HG03064 (cell line): Measurements from ENCODE around the gene IGF2BP2.
"Not testable (repeated sequence)": the region's sequence is repeated elsewhere in the genome, so short reads cannot be mapped to it uniquely, and the experiment has no call there.

Experiments used
- ATAC-seq: cut with Tn5 transposase; IDR thresholded peaks from one replicate; pipeline ENCODE4 v1.9.1; 2021; ENCODE audit warnings: low read depth; ENCODE audit not compliant: unreplicated experiment

IGF2BP2 gene

GRCh38 chr3:185680231-185680630 lies 144.6 kb downstream of the IGF2BP2 start:
- ATAC-seq = no peak

- ATAC-seq = no peak
These were observed 146.8 kb downstream of the IGF2BP2 start for GRCh38 chr3:185678027-185678426.

- ATAC-seq = no peak
These were observed 147.6 kb downstream of the IGF2BP2 start for GRCh38 chr3:185677146-185677829.

- ATAC-seq = no peak
These were observed 157.3 kb downstream of the IGF2BP2 start for GRCh38 chr3:185667574-185667973.

- no peak for ATAC-seq
These were observed 160.9 kb downstream of the IGF2BP2 start for GRCh38 chr3:185663929-185664328.

DNA sequence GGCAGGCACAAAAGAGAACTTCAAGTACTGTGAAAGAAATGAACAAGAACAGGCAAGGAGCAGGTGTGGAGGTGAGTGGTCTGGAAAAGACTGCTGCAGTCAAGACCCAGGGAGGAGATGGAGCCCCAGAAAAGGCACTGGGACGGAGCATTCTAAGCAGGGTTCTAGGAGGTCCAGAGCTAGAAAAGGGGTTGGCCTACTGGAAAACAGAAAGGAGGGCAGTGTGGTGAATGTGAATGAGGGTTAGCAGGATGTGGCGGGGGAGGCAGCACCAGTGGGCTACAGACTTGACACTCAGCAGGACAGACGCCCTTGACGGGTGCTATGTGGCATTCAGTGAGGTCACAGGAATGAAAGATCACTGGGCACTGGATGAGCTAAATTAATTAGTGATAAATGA lies 163.1 kb downstream of the IGF2BP2 start:
- no peak for ATAC-seq

DNA sequence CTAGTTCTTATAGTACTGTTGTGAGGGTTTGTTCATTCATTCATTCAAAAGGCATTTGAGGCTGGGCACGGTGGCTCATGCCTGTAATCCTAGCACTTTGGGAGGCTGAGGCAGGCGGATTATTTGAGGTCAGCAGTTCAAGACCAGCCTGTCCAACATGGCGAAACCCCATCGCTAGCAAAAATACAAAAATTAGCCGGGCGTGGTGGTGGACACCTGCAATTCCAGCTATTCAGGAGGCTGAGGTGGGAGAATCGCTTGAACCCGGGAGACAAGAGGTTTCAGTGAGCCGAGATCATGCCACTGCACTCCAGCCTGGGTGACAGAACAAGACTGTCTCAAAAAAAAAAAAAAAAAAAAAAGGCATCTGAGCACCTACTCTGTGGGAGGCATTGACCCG lies 163.5 kb downstream of the IGF2BP2 start:
- ATAC-seq = not testable (repeated sequence)

GRCh38 chr3:185659942-185660921 lies 164.6 kb downstream of the IGF2BP2 start:
- ATAC-seq = no peak

- no peak for ATAC-seq
These were observed 165.9 kb downstream of the IGF2BP2 start for GRCh38 chr3:185658943-185659342.

GRCh38 chr3:185658504-185658912 lies 166.3 kb downstream of the IGF2BP2 start:
- ATAC-seq = no peak

DNA sequence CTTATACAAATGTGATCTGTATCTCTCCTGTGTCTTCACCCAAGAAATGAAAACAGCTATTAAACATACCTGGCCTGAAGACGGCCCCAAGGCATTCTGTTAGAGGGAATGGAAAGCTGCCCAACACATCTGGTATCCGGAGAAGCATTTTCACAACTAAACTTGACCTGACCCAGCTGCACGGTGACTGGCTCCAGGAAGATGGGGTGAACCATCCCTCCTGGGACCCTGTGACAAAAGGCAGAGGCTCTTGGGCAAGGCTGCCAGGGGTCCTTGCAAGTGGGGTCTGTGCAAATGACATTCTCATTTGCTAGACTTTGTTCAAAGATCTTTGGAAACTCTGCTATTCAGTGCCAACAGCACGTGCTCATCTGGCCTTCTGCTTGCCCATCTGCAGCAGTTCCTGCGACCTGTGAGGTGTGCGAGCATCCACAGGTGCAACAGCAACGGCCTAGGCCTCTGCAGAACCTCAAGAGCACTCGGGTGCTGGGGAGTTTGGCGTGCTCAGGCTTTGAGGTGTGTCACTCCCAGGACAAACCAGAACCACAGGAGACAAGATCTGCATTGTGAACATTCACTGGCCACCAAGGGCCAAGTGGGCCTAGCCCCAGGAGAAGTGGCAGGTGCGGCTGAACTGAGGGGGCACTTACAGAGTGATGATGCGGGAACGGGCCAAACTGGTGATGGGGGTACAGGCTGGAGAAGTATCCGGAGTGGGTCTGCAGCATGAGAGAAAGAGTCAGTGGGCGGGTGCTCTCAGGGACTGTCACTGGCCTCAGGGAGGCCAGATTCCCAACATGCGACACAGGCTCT lies 166.9 kb downstream of the IGF2BP2 start:
- no peak for ATAC-seq

DNA sequence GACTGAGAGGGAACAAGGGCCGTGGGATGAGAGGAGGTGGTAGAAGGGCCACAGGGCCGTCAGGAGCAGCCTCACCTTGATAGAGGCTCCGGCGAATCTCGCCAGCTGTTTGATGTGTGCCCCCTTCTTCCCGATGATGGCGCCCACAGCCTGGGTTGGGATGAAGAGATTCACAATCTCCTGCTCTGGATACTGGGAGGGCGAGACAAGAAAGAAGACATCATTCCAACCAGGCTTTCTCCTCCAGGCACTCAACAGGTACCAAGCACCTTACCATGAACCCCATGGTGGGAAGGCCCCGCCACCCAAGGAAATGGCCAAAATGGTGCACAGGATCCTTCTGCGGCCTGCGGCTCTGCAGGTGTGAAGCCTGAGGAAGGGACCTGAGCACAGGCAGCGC lies 167.6 kb downstream of the IGF2BP2 start:
- ATAC-seq = no peak

- ATAC-seq = no peak
These were observed 168.5 kb downstream of the IGF2BP2 start for GRCh38 chr3:185656321-185656840.

DNA sequence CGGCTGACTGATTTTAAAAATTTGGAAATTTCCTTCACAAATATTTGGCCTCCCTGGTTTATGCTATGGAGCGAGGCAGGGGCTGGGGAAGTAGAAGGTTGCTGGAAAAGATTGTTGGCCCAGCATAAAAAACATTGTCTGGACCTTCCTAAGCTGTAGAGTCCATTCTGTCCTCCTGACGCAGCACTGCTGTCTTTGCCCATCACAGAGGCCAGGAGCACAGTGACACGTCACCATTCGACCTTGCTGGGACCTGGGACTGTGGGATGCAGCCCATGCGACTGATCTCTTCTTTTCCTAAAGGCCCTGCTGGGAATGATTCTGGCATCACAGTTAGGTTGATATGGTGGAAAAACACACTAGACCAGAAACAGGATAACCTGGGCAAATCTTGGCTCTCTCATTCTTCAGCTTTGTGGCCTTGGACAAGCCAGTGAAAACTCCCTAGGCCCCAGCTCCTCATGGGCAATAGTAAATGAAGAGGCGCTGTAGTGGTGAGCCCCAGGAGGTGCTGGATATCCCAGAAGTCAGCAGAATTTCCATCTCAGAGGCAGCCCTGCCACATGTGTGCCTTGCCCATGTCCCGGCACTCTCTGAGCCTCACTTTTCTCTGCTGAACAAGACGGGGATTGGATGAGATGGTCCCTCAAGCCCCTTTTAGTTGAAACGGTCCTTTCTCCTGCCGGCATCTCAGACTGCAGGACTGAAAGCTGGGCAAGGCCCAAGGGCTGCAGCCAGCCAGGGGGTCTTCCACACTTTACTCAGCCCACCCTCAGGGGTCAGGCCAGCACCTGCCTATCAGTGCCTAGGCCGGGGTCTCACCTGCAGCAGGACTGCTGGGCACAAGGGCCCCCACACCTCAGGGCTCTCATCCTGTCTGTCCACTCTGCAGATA lies 169.2 kb downstream of the IGF2BP2 start:
- no peak for ATAC-seq

DNA sequence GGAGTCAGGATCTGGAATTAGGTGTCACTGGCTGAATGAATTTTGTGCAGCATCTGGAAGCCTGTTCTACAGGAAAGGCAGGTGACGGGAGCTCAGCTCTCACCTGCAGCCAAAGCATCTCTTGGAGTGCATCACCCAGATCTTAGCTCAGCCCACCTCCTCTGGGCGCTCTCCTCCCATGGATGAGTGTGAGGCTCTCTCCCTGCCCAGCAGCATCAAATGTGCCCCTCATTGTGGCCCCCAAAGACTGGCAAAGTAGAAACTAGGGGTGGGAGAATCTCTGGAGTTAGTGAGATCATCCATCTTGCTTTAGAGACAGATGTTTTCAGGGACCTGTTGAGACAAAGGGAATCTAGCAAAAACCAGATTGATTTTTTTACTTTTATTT lies 170.1 kb downstream of the IGF2BP2 start:
- no peak for ATAC-seq

GRCh38 chr3:185653949-185654757 lies 170.7 kb downstream of the IGF2BP2 start:
- no peak for ATAC-seq

DNA sequence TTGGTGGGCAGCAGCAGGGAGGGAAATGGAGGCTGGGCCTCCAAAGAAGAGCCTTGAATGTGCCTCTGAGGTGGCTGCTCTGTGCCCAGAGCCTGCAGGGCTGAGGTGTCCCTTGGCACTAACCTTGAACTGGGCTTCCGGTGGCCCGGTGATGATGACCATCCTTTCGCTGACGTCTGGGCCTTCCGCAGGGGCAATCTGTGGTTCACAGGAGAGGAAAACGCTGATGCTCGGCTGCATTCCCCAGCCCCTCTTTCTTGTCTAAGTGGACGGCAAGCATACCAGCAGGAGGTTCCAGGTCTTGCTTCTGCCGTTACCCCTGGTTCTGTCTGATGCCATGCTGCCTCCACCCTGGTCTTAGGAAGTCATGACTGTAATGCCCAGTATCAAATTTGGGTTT lies 172.9 kb downstream of the IGF2BP2 start:
- no peak for ATAC-seq

GRCh38 chr3:185649414-185649813 lies 175.4 kb downstream of the IGF2BP2 start:
- ATAC-seq = no peak

GRCh38 chr3:185648396-185648795 lies 176.4 kb downstream of the IGF2BP2 start:
- ATAC-seq = no peak
